Measurements from ENCODE around the gene DOHH. TPM values are rescaled to one million over a fixed set of nuclear protein-coding genes. Genes with fewer than 3 reads are reported as not detected.

The DOHH gene
- total and polyA plus RNA-seq, 2 donors (not counting 3 experiments of a cell fraction or from before 2014, with no cell fraction given) = 8.7 to 15.2 TPM

- dilution Hi-C loops (cut with MboI; ENCODE audit: extremely low pct_ligation_motif_present, low sequenced_read_pairs) = no loop called here
- no peak for DNase-seq (ENCODE audit: low read depth, low spot score)
- CTCF ChIA-PET = interaction anchor here (1.1 to 1.4 kb wide), 2 partner anchors 51 to 175 kb away, joined by 4 to 8 read pairs; no protein-coding TSS in a partner anchor
- no peaks in the 10 kb centered on the region for H3K4me1 ChIP-seq (ENCODE audit: control insufficient read depth, extremely low read depth, insufficient read depth, low read length)
- no peaks in the 10 kb centered on the region for H3K9me1 ChIP-seq (replicated peaks; ENCODE audit: control insufficient read depth, extremely low read depth, insufficient read depth, low read length)
- H3K4me2 ChIP-seq (ENCODE audit: insufficient read depth, low read length) = no peak overlapping the region
- intact Hi-C loops (cut with micrococcal nuclease) = no loop called here
- TF ChIP-seq POLR2AphosphoS5 (IDR thresholded peaks at IDR 0.05; ENCODE audit: insufficient read depth, low read depth, low read length) (no peak), EZH2 (IDR thresholded peaks at IDR 0.05; ENCODE audit: borderline replicate concordance, low read depth, low read length, severe bottlenecking) (no peak), MAX (IDR thresholded peaks at IDR 0.05; ENCODE audit: insufficient read depth, insufficient read length) (no peak), MYC (IDR thresholded peaks at IDR 0.05; ENCODE audit: low read depth, low read length) (no peak), CTCF (IDR thresholded peaks at IDR 0.05; ENCODE audit: extremely low read depth in 1 of 2, insufficient read depth in 1 of 2, low read depth in 1 of 2, low read length in 2 of 2) (no peak), GATA2 (IDR thresholded peaks at IDR 0.05; ENCODE audit: insufficient read depth, insufficient read length, low read depth, low read length) (no peak), FOS (IDR thresholded peaks at IDR 0.05; ENCODE audit: borderline replicate concordance, insufficient read depth, low read length) (no peak), JUN (IDR thresholded peaks at IDR 0.05; ENCODE audit: borderline replicate concordance, insufficient read depth, insufficient read length, low read depth) (no peak), POLR2A (IDR thresholded peaks at IDR 0.05; ENCODE audit: low read depth, low read length) (no peak)
- no peak overlapping the region for H3K27ac ChIP-seq (ENCODE audit: insufficient read depth, low read depth, low read length)
- H3K4me3 ChIP-seq (replicated peaks in 1 of 3; ENCODE audit: insufficient read depth in 1 of 3, low read depth in 1 of 3, low read length in 3 of 3) = no peak overlapping the region
- H2AFZ ChIP-seq (ENCODE audit: low read depth, low read length) = no peak overlapping the region
- POLR2A ChIA-PET = no interaction called here
- peaks cover 3 to 11% of the 10 kb centered on the region in 2 experiments for H3K27me3 ChIP-seq (ENCODE audit: control insufficient read depth in 2 of 2, insufficient read depth in 2 of 2, low read length in 2 of 2)
- H3K79me2 ChIP-seq (ENCODE audit: control insufficient read depth, insufficient read depth, low read length) = no peaks in the 10 kb centered on the region
- H3K9ac ChIP-seq (replicated peaks; ENCODE audit: extremely low read depth, insufficient read depth, low read length) = no peak overlapping the region
- no peaks in the 10 kb centered on the region for H3K9me3 ChIP-seq (replicated peaks; ENCODE audit: control insufficient read depth, insufficient read depth, low read length)
- no peaks in the 10 kb centered on the region for H4K20me1 ChIP-seq (replicated peaks; ENCODE audit: control insufficient read depth, extremely low read depth, insufficient read depth, low read length)
- BruUV-seq (replicated peaks) = no TSS peak
- H3K36me3 ChIP-seq (ENCODE audit: control insufficient read depth in 2 of 2, extremely low read depth in 1 of 2, insufficient read depth in 2 of 2, low read length in 2 of 2) = no peaks in the 10 kb centered on the region
- no peak for FAIRE-seq
Measured at GRCh38 chr19:3479834-3480215, 20.6 kb downstream of the DOHH start.

Data from endothelial cell of umbilical vein (primary cell).